Measurements from ENCODE around the gene PAQR9.

DNA sequence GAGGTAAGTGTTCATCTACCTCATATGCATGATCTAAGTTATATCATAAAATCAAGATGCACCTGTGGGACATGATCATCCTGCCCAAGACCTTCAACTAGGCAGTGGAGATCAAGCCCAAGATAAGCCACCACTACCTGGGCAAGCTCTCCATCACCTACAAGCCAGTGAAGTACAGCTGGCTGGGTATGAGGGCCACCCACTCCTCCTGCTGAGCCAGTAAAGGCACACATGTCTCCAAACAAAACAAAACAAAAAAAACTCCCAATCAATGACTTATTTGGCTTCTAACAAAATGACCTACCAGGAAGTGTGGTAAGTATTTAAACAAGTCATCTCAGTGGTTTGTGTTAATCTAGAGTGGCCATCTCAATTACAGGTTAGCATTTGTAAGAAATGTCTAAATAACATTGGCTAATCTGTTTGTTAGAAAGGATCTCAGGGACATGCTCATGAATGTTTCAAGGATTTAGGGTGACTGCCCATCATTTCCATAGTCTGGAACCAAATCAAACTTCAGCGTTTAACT is 3.1 kb downstream of the PAQR9 start:
- TF ChIP-seq, protein P1, sequence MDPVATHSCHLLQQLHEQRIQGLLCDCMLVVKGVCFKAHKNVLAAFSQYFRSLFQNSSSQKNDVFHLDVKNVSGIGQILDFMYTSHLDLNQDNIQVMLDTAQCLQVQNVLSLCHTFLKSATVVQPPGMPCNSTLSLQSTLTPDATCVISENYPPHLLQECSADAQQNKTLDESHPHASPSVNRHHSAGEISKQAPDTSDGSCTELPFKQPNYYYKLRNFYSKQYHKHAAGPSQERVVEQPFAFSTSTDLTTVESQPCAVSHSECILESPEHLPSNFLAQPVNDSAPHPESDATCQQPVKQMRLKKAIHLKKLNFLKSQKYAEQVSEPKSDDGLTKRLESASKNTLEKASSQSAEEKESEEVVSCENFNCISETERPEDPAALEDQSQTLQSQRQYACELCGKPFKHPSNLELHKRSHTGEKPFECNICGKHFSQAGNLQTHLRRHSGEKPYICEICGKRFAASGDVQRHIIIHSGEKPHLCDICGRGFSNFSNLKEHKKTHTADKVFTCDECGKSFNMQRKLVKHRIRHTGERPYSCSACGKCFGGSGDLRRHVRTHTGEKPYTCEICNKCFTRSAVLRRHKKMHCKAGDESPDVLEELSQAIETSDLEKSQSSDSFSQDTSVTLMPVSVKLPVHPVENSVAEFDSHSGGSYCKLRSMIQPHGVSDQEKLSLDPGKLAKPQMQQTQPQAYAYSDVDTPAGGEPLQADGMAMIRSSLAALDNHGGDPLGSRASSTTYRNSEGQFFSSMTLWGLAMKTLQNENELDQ (CRISPR knock-in tag; IDR thresholded peaks at IDR 0.05; ENCODE audit: borderline replicate concordance): no peak
- TF ChIP-seq ZNF12 (CRISPR knock-in tag; IDR thresholded peaks at IDR 0.05) (no peak), SIN3A (IDR thresholded peaks at IDR 0.05; ENCODE audit: borderline replicate concordance in 2 of 2, control insufficient read depth in 1 of 2, low read depth in 2 of 2, low read length in 2 of 2) (no peak), TCF7 (IDR thresholded peaks at IDR 0.05; ENCODE audit: borderline replicate concordance) (no peak), EHMT2 (IDR thresholded peaks at IDR 0.05) (no peak), PURB (CRISPR knock-in tag; IDR thresholded peaks at IDR 0.05; ENCODE audit: low read depth) (no peak), MYBL2 (IDR thresholded peaks at IDR 0.05; ENCODE audit: low read depth) (no peak), MYBL2 (CRISPR knock-in tag; IDR thresholded peaks at IDR 0.05; ENCODE audit: borderline replicate concordance) (no peak), ZNF41 (CRISPR knock-in tag; conservative IDR thresholded peaks at IDR 0.05) (no peak), TAF1 (IDR thresholded peaks at IDR 0.05; ENCODE audit: control insufficient read depth, extremely low read depth, insufficient read depth, low read length, severe bottlenecking) (no peak)
- TF ChIP-seq, protein P2, sequence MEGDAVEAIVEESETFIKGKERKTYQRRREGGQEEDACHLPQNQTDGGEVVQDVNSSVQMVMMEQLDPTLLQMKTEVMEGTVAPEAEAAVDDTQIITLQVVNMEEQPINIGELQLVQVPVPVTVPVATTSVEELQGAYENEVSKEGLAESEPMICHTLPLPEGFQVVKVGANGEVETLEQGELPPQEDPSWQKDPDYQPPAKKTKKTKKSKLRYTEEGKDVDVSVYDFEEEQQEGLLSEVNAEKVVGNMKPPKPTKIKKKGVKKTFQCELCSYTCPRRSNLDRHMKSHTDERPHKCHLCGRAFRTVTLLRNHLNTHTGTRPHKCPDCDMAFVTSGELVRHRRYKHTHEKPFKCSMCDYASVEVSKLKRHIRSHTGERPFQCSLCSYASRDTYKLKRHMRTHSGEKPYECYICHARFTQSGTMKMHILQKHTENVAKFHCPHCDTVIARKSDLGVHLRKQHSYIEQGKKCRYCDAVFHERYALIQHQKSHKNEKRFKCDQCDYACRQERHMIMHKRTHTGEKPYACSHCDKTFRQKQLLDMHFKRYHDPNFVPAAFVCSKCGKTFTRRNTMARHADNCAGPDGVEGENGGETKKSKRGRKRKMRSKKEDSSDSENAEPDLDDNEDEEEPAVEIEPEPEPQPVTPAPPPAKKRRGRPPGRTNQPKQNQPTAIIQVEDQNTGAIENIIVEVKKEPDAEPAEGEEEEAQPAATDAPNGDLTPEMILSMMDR (IDR thresholded peaks at IDR 0.05 in 2 of 3, conservative IDR thresholded peaks at IDR 0.05 in 1 of 3; ENCODE audit: insufficient read depth in 2 of 3, low read depth in 1 of 3, low read length in 3 of 3): no peak
- TF ChIP-seq, protein P3, sequence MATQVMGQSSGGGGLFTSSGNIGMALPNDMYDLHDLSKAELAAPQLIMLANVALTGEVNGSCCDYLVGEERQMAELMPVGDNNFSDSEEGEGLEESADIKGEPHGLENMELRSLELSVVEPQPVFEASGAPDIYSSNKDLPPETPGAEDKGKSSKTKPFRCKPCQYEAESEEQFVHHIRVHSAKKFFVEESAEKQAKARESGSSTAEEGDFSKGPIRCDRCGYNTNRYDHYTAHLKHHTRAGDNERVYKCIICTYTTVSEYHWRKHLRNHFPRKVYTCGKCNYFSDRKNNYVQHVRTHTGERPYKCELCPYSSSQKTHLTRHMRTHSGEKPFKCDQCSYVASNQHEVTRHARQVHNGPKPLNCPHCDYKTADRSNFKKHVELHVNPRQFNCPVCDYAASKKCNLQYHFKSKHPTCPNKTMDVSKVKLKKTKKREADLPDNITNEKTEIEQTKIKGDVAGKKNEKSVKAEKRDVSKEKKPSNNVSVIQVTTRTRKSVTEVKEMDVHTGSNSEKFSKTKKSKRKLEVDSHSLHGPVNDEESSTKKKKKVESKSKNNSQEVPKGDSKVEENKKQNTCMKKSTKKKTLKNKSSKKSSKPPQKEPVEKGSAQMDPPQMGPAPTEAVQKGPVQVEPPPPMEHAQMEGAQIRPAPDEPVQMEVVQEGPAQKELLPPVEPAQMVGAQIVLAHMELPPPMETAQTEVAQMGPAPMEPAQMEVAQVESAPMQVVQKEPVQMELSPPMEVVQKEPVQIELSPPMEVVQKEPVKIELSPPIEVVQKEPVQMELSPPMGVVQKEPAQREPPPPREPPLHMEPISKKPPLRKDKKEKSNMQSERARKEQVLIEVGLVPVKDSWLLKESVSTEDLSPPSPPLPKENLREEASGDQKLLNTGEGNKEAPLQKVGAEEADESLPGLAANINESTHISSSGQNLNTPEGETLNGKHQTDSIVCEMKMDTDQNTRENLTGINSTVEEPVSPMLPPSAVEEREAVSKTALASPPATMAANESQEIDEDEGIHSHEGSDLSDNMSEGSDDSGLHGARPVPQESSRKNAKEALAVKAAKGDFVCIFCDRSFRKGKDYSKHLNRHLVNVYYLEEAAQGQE (IDR thresholded peaks at IDR 0.05; ENCODE audit: borderline replicate concordance): no peak
- TF ChIP-seq, protein P3 (CRISPR knock-in tag; IDR thresholded peaks at IDR 0.05; ENCODE audit: low read depth): no peak
- TF ChIP-seq, protein P4, sequence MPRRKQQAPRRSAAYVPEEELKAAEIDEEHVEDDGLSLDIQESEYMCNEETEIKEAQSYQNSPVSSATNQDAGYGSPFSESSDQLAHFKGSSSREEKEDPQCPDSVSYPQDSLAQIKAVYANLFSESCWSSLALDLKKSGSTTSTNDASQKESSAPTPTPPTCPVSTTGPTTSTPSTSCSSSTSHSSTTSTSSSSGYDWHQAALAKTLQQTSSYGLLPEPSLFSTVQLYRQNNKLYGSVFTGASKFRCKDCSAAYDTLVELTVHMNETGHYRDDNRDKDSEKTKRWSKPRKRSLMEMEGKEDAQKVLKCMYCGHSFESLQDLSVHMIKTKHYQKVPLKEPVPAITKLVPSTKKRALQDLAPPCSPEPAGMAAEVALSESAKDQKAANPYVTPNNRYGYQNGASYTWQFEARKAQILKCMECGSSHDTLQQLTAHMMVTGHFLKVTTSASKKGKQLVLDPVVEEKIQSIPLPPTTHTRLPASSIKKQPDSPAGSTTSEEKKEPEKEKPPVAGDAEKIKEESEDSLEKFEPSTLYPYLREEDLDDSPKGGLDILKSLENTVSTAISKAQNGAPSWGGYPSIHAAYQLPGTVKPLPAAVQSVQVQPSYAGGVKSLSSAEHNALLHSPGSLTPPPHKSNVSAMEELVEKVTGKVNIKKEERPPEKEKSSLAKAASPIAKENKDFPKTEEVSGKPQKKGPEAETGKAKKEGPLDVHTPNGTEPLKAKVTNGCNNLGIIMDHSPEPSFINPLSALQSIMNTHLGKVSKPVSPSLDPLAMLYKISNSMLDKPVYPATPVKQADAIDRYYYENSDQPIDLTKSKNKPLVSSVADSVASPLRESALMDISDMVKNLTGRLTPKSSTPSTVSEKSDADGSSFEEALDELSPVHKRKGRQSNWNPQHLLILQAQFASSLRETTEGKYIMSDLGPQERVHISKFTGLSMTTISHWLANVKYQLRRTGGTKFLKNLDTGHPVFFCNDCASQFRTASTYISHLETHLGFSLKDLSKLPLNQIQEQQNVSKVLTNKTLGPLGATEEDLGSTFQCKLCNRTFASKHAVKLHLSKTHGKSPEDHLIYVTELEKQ (CRISPR knock-in tag; IDR thresholded peaks at IDR 0.05): no peak

Measured in K562 (cell line).